ENCODE data around the gene NELFB.
A peak's percentile ranks its signal among the peaks of the same experiment; 100 is the strongest.

NELFB gene
- 36.8 to 46.2 reads per million in 2 donors for total RNA-seq

DNA sequence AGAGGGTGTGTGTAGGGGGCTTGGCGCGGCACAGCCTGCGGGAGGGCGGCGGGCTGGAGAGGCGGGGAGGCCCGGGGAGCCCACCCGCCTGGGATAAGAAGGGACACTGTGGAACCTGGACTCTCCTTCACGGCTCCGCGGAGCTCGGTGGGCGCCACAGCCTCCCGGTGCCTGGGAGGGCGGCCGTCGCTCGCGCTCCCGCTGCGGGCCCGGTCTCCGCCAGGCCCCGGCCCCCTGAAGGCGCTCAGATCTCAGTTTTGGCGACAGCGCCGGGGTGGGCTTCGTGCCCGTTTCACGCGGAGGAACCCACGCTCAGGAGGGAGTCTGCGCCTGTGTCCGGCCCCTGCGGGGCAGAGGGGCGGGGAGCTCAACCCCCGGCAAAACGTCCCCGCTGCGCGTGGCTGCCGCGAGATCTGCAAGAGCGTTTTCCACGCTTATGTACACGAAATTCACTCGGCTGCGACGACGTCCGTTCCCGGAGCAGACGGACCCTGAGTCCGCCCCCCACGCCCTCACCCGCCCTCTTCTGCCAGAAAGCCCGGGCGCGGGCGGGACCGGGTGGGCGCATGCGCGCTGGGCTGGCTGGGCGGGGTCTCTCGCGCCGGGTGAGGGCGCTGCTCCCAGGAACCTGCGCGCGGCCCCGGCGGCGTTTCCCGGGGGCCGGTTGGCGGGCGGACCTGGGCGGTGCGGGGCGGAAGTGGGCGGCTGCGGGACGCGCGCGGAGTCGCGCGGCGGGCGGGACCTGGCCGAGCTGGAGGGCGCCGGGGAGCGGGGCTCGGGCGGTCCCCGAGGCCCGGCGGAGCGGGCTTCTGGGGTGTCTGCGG is at the start of gene NELFB:
NELFB (plus strand) TSS at position 704 of the 824 bp plus-strand sequence.
- DNase-seq: peak; percentile 91 to 97 (median 93)

DNA sequence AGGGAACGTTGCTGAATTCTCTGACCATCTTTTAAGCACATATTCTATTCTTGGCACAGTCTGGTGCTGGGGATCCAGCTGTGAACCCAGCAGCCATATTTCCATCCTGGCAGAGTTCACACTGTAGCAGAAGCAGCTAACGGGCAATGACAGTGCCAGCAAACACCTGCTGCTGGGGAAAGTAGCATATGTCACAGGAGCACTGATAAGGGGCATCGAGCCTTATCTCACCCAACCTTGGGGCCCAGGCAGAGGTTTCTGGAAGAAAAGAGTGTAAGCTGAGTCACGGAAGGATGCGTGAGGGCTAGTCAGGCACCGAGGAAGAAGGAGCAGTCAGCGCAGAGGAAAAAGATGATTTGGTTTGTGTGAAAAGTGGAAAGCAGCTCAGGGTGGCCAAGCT is 48.5 kb upstream of the NELFB start:
- no peak for DNase-seq

DNA sequence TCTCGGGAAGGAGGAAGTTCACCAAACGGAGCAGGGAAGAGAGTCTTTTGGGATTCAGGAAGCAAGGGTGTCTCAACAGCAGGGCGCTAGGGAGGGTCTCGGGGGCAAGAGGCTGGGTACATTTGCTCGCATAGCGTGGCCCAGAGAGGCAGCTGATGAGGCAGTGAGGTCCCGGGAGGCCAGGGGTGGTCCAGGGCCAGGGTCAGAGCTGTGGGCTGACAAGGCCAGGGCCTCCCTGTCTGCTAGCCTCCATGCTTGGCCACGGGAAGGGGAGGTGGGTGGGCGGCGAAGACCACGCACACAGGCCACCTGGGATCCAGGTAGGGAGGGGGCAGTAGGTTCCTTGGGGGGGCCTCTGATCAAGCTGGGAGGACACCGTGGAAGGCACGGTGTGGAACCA is 43.6 kb upstream of the NELFB start:
- DNase-seq: no peak

DNA sequence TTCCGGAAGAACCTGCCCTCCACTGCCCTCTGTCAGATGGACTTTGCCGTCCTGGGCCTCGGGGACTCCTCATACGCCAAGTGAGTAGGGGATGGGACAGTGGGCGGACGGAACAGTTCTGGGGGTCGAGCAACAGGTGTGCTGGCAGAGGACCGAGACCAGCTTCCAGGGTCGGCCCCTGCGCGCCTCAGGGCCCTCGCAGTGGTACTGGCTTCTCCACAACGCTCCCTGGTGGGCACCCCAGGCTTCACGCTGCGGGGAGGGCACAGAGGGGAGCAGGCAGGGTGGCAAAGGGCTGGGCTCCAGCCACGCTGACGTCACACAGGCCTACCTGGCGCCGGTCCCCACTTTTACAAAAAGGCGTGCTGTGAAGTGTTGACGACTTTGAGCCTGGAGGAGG is 42.6 kb upstream of the NELFB start:
- DNase-seq: no peak

DNA sequence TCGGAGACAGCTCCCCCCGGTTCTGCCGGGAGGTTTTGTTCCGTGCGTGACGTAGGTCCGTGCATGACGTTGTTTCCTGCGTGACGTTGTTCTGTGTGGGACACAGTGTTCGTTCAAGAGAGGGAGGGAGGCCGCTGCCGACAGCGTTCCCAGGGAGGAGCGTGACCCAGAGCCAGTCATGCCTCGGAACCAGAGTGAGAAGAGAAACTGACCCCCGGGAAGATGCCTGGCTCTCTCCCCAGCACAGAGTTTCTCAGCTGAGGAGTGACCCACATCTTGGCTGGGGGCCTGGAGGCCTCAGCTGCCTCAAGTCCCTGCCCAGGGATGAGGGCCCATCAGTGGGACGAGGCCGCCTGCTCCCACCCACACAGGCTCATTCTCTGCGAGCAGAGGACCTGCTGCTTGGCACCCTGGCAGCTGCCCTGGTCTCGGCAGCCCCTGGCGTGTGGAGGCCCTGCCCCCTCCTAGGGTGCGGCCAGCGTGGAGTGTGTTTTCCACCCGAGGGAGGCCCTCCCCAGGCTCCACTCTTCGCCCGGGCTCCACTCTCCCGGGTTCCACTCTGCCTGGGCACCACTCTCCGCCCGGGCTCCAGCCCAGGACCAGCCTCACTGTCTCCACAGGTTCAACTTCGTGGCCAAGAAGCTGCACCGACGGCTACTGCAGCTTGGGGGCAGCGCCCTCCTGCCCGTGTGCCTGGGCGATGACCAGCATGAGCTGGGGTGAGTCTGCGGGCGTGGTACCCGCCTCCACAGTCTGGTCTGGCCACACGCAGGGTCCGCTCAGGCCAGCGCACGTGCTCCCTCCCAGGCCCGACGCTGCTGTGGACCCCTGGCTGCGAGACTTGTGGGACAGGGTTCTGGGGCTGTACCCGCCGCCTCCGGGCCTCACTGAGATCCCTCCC is 41.7 kb upstream of the NELFB start:
- DNase-seq: no peak

DNA sequence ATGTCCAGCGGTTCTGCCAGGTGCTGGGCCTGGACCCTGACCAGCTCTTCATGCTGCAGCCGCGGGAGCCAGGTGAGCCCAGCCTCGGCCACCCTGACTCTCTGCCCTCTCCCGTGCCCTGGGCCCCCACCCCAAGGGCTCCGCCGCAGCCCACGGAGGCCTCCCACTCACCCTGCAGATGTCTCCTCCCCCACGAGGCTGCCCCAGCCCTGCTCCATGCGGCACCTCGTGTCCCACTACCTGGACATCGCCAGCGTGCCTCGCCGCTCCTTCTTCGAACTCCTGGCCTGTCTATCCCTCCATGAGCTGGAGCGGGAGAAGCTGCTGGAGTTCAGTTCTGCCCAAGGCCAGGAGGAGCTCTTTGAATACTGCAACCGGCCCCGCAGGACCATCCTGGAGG is 40.5 kb upstream of the NELFB start:
- DNase-seq: no peak

DNA sequence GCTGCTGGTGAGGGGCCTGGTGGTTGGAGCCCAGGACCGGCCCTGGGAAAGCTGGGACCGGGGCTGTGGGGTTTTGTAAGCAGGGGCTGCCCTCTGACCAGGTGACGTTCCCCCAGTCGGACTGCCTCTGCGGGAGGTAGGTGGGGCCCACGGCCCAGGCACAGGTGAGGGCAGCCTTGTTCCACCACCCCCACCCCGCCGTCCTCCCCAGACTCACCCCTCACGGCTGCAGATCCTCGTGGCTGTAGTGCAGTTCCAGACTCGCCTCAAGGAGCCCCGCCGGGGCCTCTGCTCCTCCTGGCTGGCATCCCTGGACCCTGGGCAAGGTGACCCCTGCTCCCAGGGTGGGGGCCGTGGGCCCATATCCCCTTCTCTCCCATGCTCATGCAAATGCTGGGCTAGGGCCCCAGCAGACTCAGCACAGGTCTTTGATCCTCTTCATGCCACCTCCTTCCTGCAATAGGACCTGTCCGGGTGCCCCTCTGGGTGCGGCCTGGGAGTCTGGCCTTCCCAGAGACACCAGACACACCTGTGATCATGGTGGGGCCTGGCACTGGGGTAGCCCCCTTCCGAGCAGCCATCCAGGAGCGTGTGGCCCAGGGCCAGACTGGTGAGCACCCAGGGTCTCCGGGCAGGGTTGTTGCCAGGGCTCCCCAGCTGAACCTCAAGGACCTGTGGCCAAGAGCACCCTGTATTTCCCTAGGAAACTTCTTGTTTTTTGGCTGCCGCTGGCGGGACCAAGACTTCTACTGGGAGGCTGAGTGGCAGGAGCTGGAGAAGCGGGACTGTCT is 39.7 kb upstream of the NELFB start:
- no peak for DNase-seq

DNA sequence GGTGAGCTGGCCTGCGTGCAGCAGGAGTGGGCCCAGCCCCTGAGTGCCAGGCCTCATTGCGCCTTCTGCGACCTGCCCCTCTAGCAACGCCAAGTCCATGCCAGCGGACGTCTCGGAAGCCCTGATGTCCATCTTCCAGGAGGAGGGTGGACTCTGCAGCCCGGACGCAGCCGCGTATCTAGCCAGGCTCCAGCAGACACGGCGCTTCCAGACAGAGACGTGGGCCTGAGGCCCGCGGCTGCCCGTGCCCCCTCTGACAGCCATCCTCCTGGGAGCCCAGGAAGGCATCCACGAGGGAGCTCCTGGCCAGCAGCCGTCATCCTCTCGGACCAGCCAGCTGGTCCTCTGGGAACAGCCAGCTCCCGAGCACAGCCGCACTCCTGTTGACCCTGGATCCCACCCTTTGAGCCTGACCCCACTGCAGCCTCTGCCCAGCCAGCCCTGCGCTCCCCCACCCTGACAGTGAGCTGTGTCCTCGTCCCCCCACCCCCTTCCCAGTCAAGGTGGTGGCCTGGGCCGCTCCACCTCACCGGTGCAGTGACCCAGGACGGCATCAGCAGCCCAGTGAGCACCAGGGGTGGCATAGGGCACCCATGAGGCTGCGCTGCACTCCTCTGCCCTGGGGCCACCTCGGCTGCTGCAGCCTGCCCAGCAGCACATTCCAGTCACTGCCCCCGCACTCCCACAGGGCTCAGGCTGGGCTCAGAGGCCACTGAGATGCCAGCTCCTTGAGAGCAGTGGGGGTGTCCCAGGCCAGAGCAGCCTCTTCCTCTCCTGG is 38.8 kb upstream of the NELFB start:
- no peak for DNase-seq

DNA sequence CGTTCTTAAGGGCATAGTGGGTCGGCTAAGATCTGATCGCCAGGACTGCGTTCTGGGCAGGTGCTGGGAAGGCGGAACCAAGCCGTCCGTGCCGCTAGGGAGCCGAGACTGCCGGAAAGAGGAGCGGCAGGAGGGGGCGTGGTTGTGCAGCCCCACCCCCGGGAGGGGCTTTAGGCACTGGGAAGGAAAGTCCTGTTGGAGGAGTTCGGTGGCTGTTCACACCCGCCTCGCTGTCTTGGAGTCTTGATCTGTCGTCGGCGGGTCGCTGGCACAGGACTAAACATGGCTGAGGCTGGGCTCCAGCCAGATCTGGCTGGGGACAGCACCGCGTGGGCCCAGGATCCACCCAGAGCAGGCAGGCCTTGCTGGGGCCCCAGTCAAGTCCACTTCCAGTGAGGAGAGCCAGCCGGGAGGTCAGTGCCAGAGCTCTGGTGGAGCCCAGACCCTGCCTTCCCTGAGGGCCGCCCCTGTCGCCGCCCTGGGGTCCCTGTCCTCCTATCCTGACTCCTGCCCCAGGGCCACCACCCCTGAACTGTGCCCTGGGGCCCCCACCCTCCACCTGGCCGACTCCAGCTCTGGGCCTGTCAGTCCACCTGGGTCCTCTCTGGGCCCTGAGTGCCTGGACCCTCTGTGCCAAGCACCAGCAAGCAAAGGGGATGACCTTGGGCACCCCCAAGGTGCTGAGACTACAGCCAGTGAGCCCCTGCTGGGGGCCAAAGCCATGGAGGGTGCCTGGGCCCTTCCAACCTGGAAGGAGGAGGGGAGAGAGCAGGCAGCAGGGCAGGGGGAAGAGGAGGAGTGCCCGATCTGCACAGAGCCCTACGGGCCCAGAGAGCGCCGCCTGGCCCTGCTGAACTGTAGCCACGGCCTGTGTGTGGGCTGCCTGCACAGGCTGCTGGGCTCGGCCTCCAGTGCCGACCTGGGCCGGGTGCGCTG is 37.6 kb upstream of the NELFB start:
- DNase-seq: no peak

DNA sequence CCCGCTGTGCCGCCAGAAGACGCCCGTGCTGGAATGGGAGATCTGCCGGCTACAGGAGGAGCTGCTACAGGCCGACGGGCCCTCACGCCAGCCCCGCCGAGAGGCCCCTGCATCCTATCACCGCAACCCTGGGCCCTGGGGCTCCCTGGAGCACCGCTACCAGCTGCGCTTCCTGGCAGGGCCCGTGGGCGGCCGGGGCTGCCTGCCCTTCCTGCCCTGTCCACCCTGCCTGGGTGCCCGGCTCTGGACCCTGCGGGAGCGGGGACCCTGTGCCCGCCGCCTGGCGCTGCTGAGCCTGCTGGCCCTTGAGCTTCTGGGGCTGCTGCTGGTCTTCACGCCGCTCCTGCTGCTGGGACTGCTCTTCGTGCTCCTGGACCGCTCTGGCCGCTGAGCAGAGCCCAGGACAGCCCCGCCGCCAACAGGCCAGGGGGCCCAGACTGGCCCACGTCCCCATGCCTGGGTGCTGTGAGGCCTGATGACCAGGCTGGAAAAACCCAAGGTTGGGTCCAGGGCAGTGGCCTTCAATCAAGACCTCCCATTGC is 36.8 kb upstream of the NELFB start:
- no peak for DNase-seq

DNA sequence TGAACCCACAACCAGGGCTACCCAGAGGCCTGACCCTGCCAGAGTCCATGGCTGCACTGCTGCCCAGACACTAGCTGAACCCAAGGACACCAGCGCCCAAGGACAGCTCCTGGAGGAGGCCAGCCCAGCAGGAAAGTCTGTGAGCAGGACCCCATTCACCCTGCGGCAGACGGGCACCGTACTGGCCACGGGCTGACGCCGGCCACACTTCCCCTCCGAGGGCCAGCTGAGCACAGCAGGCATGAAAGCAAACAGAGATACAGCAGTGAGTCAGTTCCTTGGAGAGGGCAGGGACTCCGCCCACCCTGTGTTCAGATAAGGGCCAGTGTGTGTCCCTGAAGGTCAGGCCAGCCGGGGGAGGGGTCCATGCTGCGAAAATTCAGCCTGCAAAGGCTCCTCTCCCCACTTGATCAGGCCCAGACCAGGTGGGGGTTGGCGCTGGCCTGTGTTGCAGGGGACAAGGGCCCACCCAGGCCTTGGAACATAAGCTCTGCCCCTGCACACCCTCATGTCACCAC is 36.3 kb upstream of the NELFB start:
- DNase-seq: no peak

DNA sequence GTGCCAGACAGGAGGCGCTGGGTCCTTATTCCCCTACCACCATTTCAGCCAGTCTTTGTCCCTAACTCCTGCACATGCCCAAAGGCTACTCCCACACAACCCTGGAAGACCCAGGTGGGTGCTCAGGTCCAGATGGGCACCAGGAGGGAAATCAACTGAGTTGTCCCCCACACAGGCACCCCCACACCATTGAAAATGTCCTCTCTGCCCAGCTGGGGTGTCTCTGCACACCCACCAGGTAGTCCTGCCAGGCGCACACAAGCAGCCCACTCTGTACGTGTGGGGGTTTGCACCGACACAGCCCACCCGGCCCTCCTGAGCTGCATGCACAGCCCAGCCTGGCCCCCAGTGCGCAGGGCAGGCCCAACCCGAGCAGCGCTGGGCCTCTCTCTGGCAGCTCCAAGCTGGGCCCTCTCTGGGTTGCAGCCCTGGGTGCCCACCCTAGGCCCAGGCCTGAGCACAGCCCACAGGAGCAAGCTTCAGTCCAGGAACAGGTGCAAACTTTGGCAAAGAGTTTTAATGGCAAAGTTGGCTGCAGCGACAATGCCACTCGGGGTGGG is 35.3 kb upstream of the NELFB start:
- DNase-seq: no peak

DNA sequence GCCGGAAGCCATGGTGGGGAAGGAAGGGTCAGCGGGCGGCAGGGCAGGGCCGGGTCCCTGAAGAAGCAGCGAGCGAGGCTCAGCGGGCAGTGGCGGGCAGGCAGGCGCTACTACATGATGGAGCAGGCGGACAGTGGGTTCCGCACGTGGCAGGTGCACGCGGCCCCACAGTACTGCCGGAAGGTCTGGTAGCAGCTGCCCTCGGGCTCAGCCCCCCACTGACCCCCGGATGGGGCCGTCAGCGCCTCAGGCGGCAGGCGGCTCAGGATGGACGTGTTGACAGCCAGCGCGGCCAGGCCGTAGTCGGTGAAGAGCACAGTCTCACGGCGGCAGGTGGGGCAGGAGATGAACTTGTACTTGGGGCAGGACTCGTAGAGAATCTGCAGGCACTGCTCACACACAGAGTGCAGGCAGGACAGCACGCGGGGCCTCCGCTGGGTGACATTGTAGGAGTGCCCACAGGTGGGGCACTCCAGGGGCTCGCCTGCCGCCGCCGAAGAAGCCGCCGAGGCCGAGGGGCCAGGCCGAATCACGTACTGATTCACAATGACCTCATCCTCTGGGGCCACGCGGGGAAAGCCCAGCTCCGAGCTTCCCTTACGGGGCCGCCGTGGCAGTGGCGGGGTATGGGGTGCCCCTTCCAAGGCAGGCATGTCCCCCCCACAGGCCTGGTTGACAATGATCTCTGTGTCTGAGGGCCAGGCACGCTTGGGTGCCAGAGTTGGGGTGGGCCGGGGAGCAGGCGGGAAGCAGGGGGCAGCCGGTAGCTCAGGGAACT is 34.6 kb upstream of the NELFB start:
- no peak for DNase-seq

DNA sequence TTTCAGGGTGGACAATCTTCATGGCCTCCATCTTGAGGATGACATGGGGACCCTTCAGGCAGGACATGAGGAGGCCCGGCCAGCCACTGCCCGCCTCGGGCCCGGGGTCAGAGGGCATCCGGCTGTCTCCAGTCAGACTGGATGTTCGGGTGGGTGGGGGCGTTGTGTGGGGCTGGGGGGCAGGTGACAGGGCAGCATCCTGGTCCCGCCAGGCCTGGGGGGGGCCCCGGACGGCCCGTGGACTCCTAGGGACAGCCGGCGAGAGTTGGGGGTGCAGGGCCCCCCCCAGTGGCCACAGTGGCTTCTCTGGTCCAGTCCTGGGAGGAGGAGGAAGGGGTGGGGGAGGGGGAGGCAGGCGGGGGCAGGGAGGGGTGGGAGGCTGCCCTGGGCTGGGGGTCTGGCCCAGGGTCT is 34.0 kb upstream of the NELFB start:
- DNase-seq: no peak

DNA sequence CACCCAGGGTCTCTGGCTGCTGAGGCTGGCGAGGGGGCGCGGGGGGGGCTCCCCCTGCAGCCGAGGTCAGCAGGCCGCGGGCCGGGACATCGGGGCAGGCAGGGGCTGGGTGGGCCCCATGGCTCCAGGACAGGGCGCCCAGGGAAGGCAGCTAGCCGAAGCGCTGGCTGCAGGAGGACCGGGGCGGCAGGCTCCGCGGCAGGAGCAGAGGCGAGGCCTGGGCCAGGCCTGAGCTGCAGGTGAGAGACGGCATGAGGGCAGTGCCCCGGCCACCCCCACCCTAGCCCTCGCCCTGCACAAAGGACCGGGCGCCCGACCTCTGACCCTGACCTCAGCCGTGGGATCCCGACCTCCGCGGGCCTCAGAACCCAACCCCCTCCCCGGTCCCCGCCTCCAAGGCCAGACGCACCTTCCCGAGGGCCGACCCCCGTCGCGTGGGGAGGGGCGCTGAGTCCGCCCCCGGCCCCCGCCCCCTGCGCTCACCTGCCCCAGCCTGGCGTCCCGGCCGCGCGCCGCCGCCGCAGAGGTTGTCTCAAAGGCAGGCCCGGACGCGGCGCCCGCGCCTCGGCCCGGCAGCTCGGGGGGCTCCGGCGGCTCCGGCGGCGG is 33.5 kb upstream of the NELFB start:
- peak in 1 of 5 experiments; percentile 49 for DNase-seq

DNA sequence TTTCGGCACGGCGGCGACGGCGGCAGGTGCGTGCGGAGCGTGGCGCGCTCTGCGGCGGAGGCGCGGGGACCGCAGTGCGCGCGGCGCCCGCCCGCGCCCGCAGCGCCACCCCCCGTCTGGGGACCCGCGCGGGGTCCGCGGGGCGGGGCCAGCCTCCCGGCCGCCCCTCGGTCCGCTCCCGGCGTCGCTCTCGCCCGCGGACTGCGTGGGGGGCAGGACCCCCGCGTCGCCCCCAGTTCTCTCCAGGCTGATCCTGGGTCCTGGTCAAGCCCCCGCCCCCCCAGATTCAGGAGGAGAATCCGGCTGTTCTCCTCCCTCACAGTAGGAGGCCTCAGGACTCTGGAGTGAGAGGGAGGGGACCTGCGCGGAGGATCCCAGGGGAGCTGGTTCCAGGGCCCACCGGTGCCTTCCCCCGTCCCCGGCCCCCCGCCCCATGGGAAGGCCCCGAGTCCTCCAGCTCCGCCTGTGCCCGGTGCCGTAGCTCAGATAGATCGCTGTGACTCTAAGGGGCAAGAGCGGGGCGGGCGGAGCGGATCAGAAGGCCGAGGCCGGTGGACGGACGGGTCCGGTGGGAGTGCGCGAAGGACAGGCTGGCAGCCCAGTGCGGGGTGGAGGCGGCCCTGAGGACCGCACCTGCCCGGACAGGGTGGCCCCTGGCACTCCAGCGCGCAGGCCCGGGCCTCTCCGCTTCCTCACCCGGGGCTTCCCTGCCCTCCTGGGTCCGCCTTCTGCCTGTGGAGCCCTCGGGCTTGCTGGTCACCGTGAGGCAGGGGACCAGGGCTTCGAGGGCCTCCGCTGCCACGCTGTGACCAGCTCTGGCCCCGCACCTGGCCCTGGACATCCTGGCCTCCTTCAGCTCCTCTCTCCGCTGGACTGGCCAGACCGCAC is 32.7 kb upstream of the NELFB start, which contains the start of gene RNF208:
RNF208 (minus strand) TSS at position 51 of the 888 bp plus-strand sequence. CDS start 1,028 bp downstream, outside the sequence.
- DNase-seq: peak in 1 of 5 experiments; percentile 29

All from T-helper 2 cell (primary cell).